A549 (cell line): ENCODE results near the gene TRAPPC2L.

Experiments used
- ELK1 ChIP-seq: fragments of 150-350 bp; IDR thresholded peaks from 2 replicates; pipeline ENCODE4 v1.6.1; 2014; ENCODE audit warnings: low read depth, mild to moderate bottlenecking, low read length
- TF ChIP-seq, protein P1 (sequence below): fragments of >200 bp; sonication (Bioruptor Twin); formaldehyde crosslinking; IDR thresholded peaks from 3 replicates; pipeline ENCODE4 v1.5.1; 2016

GRCh38 chr16:88881007-88881615, 24.2 kb downstream of the TRAPPC2L start:
- TF ChIP-seq, protein P1, sequence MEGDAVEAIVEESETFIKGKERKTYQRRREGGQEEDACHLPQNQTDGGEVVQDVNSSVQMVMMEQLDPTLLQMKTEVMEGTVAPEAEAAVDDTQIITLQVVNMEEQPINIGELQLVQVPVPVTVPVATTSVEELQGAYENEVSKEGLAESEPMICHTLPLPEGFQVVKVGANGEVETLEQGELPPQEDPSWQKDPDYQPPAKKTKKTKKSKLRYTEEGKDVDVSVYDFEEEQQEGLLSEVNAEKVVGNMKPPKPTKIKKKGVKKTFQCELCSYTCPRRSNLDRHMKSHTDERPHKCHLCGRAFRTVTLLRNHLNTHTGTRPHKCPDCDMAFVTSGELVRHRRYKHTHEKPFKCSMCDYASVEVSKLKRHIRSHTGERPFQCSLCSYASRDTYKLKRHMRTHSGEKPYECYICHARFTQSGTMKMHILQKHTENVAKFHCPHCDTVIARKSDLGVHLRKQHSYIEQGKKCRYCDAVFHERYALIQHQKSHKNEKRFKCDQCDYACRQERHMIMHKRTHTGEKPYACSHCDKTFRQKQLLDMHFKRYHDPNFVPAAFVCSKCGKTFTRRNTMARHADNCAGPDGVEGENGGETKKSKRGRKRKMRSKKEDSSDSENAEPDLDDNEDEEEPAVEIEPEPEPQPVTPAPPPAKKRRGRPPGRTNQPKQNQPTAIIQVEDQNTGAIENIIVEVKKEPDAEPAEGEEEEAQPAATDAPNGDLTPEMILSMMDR, result no peak
- TF ChIP-seq ELK1, result no peak
